Activated CD4-positive, alpha-beta T cell treated with anti-CD3 and anti-CD28 coated beads, Interleukin-2, amount 10 ng/mL, durations not matched to agents 7 days and 5 days (primary cell): ENCODE data around the gene RLF. TPM values are rescaled to one million over a fixed set of nuclear protein-coding genes. Genes with fewer than 3 reads are reported as not detected.

ENCODE experiments used
- total RNA-seq, 2 experiments: library from RNA; stranded (reverse); gene quantifications; one replicate each; pipeline ENCODE4 v1.2.3, GENCODE V29; 2021

Gene RLF
- total RNA-seq, 2 experiments from 2014 or later = 19.2 to 21.6 TPM

Other genes with a start within 250 kb of the RLF start
- 1 to 10 TPM; 2.0 to 2.8 TPM for gene MFSD2A, start 206.2 kb upstream of the RLF start, total RNA-seq
- 100 to 1,000 TPM; 740 to 752 TPM for gene CAP1, start 120.7 kb upstream of the RLF start, total RNA-seq
- gene PPT1, start 64.1 kb upstream of the RLF start, total RNA-seq = 100 to 1,000 TPM in 1 of 2 experiments, 10 to 100 TPM in 1; 93.8 to 112 TPM
- under 1 TPM; 0.30 to 0.42 TPM for gene TMCO2, start 86.5 kb downstream of the RLF start, total RNA-seq
- 10 to 100 TPM; 24.7 to 28.8 TPM for gene ZMPSTE24, start 96.8 kb downstream of the RLF start, total RNA-seq
- gene COL9A2, start 155.9 kb downstream of the RLF start, total RNA-seq = 1 to 10 TPM; 1.2 to 1.9 TPM
- gene SMAP2, start 212.3 kb downstream of the RLF start, total RNA-seq = 100 to 1,000 TPM; 115 to 140 TPM